Ovary (tissue), 9 donors: Measurements from ENCODE around the gene TMEM252. TPM values are rescaled to one million over a fixed set of nuclear protein-coding genes. Genes with fewer than 3 reads are reported as not detected.

Experiments
- DNase-seq, 5 donors: peaks; one replicate each; pipeline ENCODE4 v3.0.0-alpha.2; 2019 to 2020
- H3K27ac ChIP-seq, 2 donors: fragments of 200-600 bp; one replicate each; pipeline versions ENCODE4 v1.5.1 to v1.8.0; 2019 to 2022
- H3K27me3 ChIP-seq: fragments of 200-600 bp; one replicate; pipeline ENCODE4 v1.8.0; 2022
- H3K36me3 ChIP-seq: fragments of 200-600 bp; sonication (generic); one replicate; pipeline ENCODE4 v1.5.1; 2019
- H3K4me1 ChIP-seq: one replicate; pipeline ENCODE4 v1.8.1; 2013; ENCODE audit warnings: mild to moderate bottlenecking, moderate library complexity; ENCODE audit not compliant: insufficient read depth
- H3K4me3 ChIP-seq: fragments of 200-600 bp; sonication (generic); one replicate; pipeline ENCODE4 v1.5.1; 2017
- H3K9me3 ChIP-seq, 2 donors: fragments of 200-600 bp in 1 of 2; sonication (generic) in 1 of 2; one replicate each; pipeline versions ENCODE4 v1.5.1 to v1.8.1; 2013 to 2019; ENCODE audit warnings: mild to moderate bottlenecking in 1 of 2, moderate library complexity in 1 of 2
- CTCF ChIP-seq, 3 donors: fragments of 450-650 bp in 2 of 3; fragments of 200-600 bp in 1 of 3; IDR thresholded peaks; one replicate each; pipeline versions ENCODE4 v1.5.1 to v1.8.0; 2016 to 2022; ENCODE audit warnings: antibody characterized with exemption in 3 of 3, mild to moderate bottlenecking in 1 of 3
- EP300 ChIP-seq: sonication (generic); formaldehyde crosslinking; IDR thresholded peaks from one replicate; pipeline ENCODE4 v1.6.1; 2017; ENCODE audit warnings: antibody characterized with exemption
- POLR2A ChIP-seq: fragments of 450-650 bp; IDR thresholded peaks from one replicate; pipeline ENCODE4 v1.6.1; 2017; ENCODE audit warnings: antibody characterized with exemption, mild to moderate bottlenecking, moderate library complexity
- WGBS, 3 donors: extraction: QIAGEN DNeasy Blood & Tissue Kit in 1 of 3; methylation state at CpG; one replicate each; pipeline versions ENCODE4 v1.1.5 to v1.1.7; 2013 to 2017; 5-methylcytosine and 5-hydroxymethylcytosine counted together
- intact Hi-C, 4 donors: fragments of 100-400 bp; cut with DNase I; formaldehyde crosslinking; loops; one replicate each; pipeline versions ENCODE4 v1.11.0 to v1.15.1; 2022 to 2023
- polyA plus RNA-seq, 2 donors: library from polyadenylated mRNA; stranded (reverse); fragments of 200-250 nt in 1 of 2; fragments of 350-450 nt in 1 of 2; fragmentation: Illumina TruSeq in 1 of 2; extraction: RNeasy Lipid Tissue Mini Kit (QIAGEN cat#74804) in 1 of 2; gene quantifications; one replicate each; pipeline ENCODE4 v1.2.3, GENCODE V29; 2013 to 2014
- total RNA-seq, 7 donors: library from RNA; depleted of rRNA in 2 of 7; stranded (reverse); fragments of >200 nt in 2 of 7; fragmentation: NEBNext Ultra II Directional in 3 of 7; extraction: Animal tissue kit (Norgen Biotek cat#: 25700) in 3 of 7; gene quantifications; one replicate each; pipeline versions ENCODE4 v1.1.0 to v1.2.4, GENCODE V29; 2016 to 2023
- donor health status: DM: no; HTN: no; CAD: no; lungs with moderate emphysema.
- donor health status: DM: no; HTN: no; CAD: no.
- donor health status: Bipolar disorder and iron deficiency.
- donor health status: DM: yes; HTN: yes; CAD: no.
- donor health status: DM: no; HTN: no; CAD: no.
- donor health status: DM: yes; HTN: yes; CAD: no.

Gene TMEM252
- total and polyA plus RNA-seq, 9 donors = 0.24 TPM; not detected in 8

GRCh38 chr9:68489646-68490045 is 51.0 kb downstream of the TMEM252 start:
- Histone ChIP-seq H3K4me1 (peaks cover 3% of the 10 kb centered on the region), H3K27me3 (no peaks in the 10 kb centered on the region), H3K36me3 (no peaks in the 10 kb centered on the region), H3K27ac (no peak overlapping the region), H3K9me3 (no peaks in the 10 kb centered on the region), H3K4me3 (no peak overlapping the region)
- DNase-seq = no peak
- 82 to 87% (median 82%) methylated on average over 4 of the region's 4 CpGs for whole genome bisulfite sequencing, 3 donors
- TF ChIP-seq CTCF (IDR thresholded peaks at IDR 0.05) = no peak
- no peak for TF ChIP-seq EP300
- no peak for TF ChIP-seq POLR2A
- intact Hi-C loops = no loop called here

DNA sequence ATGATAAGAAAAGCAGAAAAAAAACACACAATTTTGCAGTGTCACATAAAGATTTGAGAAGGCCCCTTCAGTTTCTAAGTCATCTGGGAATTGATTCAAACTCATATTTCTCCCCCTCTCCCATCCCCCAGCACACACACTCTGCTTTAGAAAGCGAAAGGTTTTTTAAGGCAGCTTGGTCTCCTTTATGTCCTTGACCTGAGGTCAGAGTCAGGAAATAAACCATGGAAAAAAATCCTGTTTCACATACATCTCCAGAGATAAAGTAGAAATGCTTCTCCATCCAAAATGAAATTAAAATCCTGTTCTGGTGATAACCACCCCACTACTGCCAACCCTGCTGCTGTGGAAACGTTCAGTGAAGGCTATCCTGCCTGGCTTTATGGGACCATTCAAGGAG is 52.6 kb downstream of the TMEM252 start:
- Histone ChIP-seq H3K36me3 (no peaks in the 10 kb centered on the region), H3K9me3 (no peaks in the 10 kb centered on the region), H3K4me3 (no peak overlapping the region), H3K27ac (no peak overlapping the region), H3K4me1 (peaks cover 3% of the 10 kb centered on the region), H3K27me3 (no peaks in the 10 kb centered on the region)
- no peak for DNase-seq
- 4 to 15% (median 10%) methylated on average over 2 of the region's 2 CpGs for WGBS, 3 donors
- TF ChIP-seq EP300 (no peak), CTCF (IDR thresholded peaks at IDR 0.05) (no peak), POLR2A (no peak)
- intact Hi-C loops = no loop called here

Other genes starting within 250 kb of the TMEM252 start
- under 1 TPM in 1 of 7 donors, not detected in 6; 0.12 TPM for gene FOXD4L3, start 238.0 kb downstream of the TMEM252 start, total RNA-seq
- gene FOXD4L3, start 238.0 kb downstream of the TMEM252 start, polyA plus RNA-seq = not detected
- 10 to 100 TPM; 16.2 to 85.8 (median 28.5) TPM for gene PGM5, start 184.3 kb downstream of the TMEM252 start, total RNA-seq
- 100 to 1,000 TPM in 1 of 2 donors, 10 to 100 TPM in 1; 17.7 to 124 TPM for gene PGM5, start 184.3 kb downstream of the TMEM252 start, polyA plus RNA-seq
- gene PIP5K1B, start 164.4 kb upstream of the TMEM252 start, total RNA-seq = 1 to 10 TPM in 4 of 7 donors, under 1 TPM in 3; 0.36 to 3.4 (median 1.0) TPM
- 1 to 10 TPM in 1 of 2 donors, under 1 TPM in 1; 0.86 to 3.3 TPM for gene PIP5K1B, start 164.4 kb upstream of the TMEM252 start, polyA plus RNA-seq